Suprapubic skin (tissue), 4 donors: ENCODE results near the gene HNF1B.

Source experiments
- EP300 ChIP-seq: sonication (generic); formaldehyde crosslinking; IDR thresholded peaks from one replicate; pipeline ENCODE4 v1.6.1; 2017; ENCODE audit warnings: antibody characterized with exemption
- POLR2A ChIP-seq, 2 donors: fragments of 450-650 bp; IDR thresholded peaks; one replicate each; pipeline ENCODE4 v1.6.1; 2017; ENCODE audit warnings: antibody characterized with exemption in 2 of 2, mild to moderate bottlenecking in 2 of 2, moderate library complexity in 2 of 2
- POLR2AphosphoS5 ChIP-seq, 3 donors: sonication (generic); formaldehyde crosslinking; IDR thresholded peaks; one replicate each; pipeline ENCODE4 v1.6.1; 2017; ENCODE audit warnings: antibody characterized with exemption in 3 of 3
- TF ChIP-seq, protein P1 (sequence below), 2 donors: fragments of 200-600 bp in 1 of 2; fragments of 450-650 bp in 1 of 2; sonication (generic) in 1 of 2; IDR thresholded peaks; one replicate each; pipeline ENCODE4 v1.5.1; 2016 to 2019; ENCODE audit warnings: antibody characterized with exemption in 2 of 2, mild to moderate bottlenecking in 1 of 2, moderate library complexity in 1 of 2

GRCh38 chr17:37718324-37719048 lies 26.4 kb downstream of the HNF1B start:
- TF ChIP-seq POLR2A (IDR thresholded peaks at IDR 0.05), result no peak
- TF ChIP-seq, protein P1, sequence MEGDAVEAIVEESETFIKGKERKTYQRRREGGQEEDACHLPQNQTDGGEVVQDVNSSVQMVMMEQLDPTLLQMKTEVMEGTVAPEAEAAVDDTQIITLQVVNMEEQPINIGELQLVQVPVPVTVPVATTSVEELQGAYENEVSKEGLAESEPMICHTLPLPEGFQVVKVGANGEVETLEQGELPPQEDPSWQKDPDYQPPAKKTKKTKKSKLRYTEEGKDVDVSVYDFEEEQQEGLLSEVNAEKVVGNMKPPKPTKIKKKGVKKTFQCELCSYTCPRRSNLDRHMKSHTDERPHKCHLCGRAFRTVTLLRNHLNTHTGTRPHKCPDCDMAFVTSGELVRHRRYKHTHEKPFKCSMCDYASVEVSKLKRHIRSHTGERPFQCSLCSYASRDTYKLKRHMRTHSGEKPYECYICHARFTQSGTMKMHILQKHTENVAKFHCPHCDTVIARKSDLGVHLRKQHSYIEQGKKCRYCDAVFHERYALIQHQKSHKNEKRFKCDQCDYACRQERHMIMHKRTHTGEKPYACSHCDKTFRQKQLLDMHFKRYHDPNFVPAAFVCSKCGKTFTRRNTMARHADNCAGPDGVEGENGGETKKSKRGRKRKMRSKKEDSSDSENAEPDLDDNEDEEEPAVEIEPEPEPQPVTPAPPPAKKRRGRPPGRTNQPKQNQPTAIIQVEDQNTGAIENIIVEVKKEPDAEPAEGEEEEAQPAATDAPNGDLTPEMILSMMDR (IDR thresholded peaks at IDR 0.05), result no peak
- TF ChIP-seq POLR2AphosphoS5 (IDR thresholded peaks at IDR 0.05), result no peak
- no peak for TF ChIP-seq EP300
